ENCODE measurements around the gene FLVCR2.
"Not testable (repeated sequence)": the region's sequence is repeated elsewhere in the genome, so short reads cannot be mapped to it uniquely, and the experiment has no call there.

Gene FLVCR2

DNA sequence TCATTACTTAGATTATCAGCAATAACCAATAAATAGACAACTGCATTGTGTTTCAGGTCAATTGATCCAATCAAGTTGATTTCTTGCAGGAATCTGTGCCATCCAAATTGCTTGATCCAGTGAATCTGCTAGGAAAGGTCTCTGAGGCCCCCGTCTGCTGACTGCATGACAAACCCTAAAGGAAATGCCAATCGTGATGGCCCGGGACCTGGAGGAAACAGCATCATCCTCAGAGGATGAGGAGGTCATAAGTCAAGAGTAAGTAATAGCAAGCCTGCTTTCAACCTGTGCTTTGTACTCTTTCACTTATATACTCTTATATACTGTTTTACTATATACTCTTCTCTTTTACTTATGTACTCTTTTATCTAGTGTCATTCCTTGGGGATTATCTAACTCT is 84.5 kb downstream of the FLVCR2 start:
- DNase-seq (ENCODE audit: low read depth): no peak

DNA sequence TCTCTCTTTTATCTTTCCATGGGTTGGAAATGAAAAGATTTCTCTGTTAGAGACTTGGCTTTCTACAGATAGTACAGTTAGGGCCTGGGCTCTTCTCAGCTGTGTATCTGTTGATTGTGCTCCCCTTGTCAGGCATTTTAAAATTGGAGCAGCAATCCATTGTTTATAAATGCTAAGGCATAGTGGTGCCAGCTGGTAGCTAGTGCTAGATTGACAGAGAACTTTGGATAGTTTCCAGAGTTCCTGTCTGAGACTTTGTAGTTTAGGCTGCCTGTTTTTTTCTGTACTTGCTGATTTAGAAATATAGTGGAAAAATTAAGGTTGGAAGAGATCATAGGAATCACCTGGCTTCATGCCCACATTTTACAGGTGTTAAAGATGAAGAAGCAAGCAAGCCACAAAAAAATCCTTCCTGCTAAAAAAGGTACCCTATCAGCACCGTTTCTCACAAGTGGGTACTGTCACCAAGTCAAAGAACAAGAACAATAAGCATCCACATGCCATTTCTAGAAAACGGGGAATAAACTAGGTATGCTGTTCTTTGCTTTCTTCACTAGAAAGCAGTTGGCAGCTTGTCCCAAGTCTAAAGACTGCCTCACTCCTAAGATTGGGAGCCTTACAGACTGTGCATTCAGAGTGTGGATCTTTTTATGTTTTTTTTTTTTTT is 88.8 kb downstream of the FLVCR2 start:
- DNase-seq (ENCODE audit: low read depth): no peak

DNA sequence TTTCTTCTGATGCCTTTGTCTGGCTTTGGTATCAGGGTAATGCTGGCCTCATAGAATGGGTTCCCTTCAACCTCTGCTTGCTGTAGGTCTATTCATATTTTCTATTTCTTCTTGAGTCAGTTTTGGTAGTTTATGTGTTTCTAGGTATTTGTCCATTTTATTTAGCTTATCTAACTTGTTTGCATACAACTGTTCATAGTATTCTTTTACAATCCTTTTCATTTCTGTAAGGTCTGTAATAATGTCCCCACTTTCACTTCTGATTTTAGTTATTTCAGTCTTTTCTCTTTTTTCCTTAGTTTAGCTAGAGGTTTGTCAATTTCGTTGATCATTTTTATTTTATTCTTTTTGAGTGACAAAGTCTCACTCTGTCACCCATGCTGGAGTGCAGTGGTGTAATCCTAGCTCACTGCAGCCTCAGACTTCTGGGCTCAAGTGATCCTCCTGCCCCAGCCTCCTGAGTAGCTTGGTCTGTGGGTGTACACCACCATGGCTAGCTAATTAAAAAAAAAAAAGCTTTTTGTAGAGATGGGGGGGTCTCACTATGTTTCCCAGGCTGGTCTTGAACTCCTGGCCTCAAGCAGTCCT is 94.3 kb downstream of the FLVCR2 start:
- no peak for DNase-seq (ENCODE audit: low read depth)

DNA sequence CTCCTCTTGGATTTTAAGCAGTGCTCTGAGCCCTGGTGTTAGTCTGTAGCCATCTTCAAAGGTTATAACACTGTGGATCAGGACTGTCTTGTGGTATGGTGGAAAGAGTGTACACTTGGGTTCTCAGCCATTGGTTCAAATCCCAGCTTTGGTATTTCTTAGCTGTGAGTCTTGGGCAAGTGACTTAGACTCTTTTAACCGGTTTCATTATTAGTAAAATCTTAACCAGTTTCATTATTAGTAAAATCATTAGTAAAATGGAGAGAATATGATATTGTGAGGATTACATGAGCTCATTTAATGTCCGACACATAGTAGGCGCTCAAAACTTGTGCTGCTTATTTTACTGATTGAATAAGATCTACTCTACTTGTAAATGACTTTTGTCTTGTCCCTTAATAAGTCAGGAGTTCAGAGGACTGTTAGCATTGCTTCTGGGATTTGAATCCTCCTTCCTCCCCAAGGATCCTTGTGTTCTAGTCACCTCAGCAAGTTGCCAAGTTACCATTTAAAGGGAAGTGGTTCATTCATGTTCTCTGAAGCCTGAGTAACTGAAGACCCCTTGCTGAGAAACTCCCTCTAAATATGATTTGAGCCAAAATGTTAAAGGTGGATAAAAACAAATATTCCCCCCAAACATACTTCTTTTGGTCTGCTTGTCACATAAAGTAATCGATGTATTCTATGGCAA is 95.1 kb downstream of the FLVCR2 start:
- no peak for DNase-seq (ENCODE audit: low read depth)

DNA sequence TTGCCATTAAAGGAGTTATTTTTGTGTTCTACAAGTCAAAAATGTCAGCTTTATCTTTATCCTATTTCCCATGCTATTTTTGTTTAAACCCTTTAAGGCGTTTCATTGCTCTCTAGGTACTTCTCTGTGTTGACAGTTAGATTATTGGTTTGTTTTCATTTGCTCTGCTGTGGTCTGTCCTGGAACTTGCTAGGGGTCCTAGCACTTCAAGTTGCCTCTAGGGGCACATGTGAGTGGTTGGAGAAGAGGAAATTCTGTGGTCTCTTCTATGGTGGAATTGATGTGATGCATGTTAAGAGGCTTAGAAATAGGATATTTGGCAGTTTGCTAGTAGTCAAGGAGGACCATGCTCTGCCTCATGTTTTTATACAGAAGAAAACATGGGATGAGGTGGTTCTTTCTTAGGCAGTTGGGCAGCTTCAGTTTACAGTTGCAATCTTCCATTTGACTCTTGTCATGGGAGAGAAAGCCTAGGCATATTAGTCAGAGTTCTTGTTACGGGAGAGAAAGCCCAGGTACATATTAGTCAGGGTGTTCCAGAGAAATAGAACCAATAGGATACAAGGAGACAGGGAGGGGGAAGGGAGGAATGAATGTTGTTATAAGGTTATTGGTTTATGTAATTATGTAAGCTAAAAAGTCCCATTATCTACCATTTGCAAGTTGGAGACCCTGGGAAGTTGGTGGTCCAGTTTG is 97.0 kb downstream of the FLVCR2 start:
- no peak for DNase-seq (ENCODE audit: low read depth)

DNA sequence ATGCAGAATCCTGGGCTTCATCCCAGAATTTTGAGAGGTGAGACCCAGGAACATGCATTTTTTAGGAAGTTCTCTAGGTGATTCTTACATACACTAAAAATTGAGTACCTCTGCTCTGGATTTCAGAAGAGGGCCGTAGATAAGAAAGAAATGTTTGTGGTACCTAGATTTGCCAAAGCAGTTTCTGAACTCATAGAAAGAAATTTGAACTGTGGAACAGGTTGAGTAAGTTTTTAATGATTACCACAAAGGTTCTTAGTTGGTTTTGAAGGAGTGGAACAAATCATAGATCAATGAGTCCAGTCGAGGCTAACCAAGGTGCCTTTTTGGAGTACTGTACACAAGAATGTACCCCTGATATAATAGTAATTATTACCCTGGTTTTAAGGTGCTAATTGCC is 107.5 kb downstream of the FLVCR2 start:
- DNase-seq (ENCODE audit: low read depth): no peak

DNA sequence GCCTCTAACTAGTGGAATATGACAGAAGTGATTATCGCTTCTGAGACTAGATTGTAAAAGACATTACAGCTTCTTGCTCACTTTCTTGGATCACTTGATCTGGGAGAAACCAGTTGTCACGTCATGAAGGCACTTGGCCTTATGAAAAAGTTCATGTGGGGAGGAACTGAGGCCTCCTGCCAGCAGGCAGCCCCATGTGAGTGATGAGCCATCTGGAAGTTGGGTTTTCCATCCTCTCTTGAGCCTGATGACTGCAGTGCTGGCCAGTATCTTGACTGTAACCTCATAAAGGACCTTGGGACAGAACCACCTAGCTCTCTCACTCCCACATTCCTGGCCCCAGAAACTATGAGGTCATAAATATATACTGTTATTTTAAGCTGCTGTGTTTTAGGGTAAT is 110.6 kb downstream of the FLVCR2 start:
- DNase-seq (ENCODE audit: low read depth): no peak

DNA sequence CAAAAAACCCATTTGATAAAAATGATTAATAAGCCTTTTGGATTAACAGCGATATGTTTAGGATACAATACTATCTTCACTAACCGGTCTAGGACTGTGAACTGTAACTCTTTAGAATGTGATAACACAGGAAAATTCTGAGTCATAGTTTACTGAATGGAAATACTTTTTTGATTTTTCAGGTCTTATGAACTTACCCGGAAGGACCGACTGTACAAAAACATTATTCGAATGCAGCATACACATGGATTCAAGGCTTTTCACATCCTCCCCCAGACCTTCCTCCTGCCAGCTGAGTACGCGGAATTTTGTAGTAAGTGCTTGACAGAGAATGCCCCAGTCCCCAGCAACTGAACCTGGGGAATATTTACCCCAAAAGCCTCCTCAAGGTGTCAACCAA is 111.6 kb downstream of the FLVCR2 start:
- DNase-seq (ENCODE audit: low read depth): no peak

DNA sequence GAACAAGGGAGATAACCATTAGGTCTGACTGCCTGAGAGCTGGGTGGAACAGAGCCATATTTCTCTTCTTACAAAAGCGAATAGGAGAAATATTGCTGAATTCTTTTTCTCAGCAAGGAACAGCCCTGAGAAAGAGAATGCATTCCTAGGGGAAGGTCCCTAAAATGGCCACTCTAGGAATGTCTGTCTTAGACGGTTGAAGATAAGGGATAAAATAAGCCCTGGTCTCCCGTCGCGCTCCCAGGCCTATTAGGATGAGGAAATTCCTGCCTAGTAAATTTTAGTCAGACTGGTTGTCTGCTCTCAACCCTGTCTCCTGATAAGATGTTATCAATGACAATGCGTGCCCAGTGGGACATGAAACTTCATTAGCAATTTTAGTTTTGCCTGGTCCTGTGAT is 116.6 kb downstream of the FLVCR2 start:
- DNase-seq (ENCODE audit: low read depth): not testable (repeated sequence)

DNA sequence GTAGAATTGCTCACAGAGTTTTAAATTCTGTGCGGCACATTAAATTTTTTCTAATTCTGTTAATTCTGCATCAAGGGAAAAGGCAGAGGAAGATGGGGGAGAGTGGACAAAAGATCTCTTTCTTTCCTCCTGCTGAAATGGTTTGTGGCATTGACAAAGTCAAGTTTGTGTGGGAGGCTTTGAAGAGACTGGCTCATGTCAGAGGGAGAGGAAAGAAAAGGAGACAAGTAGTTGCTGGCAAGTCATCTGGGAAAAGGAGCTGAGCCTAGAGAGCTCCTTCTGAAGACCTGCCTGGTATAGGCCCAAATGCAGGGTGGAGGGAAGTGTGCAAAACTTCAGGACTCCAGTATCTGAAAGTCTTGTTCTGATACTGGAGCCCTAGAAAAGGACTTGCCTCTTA is 119.0 kb downstream of the FLVCR2 start:
- DNase-seq (ENCODE audit: low read depth): no peak
